Measurements from ENCODE around the gene C11orf98. TPM values are rescaled to one million over a fixed set of nuclear protein-coding genes. Genes with fewer than 3 reads are reported as not detected.

C11orf98 gene
- total RNA-seq, 4 donors from 2014 or later, result 12.5 to 53.7 (median 37.7) TPM

GRCh38 chr11:62671608-62672389 lies 6.8 kb upstream of the C11orf98 start, which contains the start of the genes LBHD1 and UQCC3:
LBHD1 (minus strand) TSS chr11:62672267; CDS start chr11:62670031, 2,236 bp downstream.
UQCC3 (plus strand) TSS chr11:62671673; CDS start chr11:62671746, 73 bp downstream.
- Histone ChIP-seq H3K4me1 (peaks cover 21 to 54% (median 41%) of the 10 kb centered on the region in 4 donors), H3K27ac (peak within 1 kb of the TSS; percentile 92 to 93 (median 93)), H3K4me3 (peak within 1 kb of the TSS; percentile 51 to 79 (median 62)), H3K27me3 (no peaks in the 10 kb centered on the region), H3K9me3 (no peaks in the 10 kb centered on the region), H3K36me3 (peaks cover 0 to 10% (median 1%) of the 10 kb centered on the region in 4 donors)
- TF ChIP-seq POLR2AphosphoS5 (IDR thresholded peaks at IDR 0.05) (peak; percentile 76 to 83 (median 77)), CTCF (IDR thresholded peaks at IDR 0.05) (no peak), POLR2A (IDR thresholded peaks at IDR 0.05) (peak; percentile 82), EP300 (IDR thresholded peaks at IDR 0.05; ENCODE audit: low read depth) (no peak)
- intact Hi-C loops (cut with DNase I; ENCODE audit: low total_unique reads), result no loop called here
- in situ Hi-C loops (cut with MboI; ENCODE audit: low pct_ligation_motif_present in 1 of 4, low pct_unique_long_range_greater_than_20kb in 1 of 4, low sequenced_read_pairs in 3 of 4), result no loop called here
- WGBS, 2 donors (ENCODE audit: low coverage in 1 of 2), result 1% methylated on average over 53 of the region's 59 CpGs; no CpG with 5 or more reads in 1 of the 2 donors
- peak; percentile 83 for DNase-seq

DNA sequence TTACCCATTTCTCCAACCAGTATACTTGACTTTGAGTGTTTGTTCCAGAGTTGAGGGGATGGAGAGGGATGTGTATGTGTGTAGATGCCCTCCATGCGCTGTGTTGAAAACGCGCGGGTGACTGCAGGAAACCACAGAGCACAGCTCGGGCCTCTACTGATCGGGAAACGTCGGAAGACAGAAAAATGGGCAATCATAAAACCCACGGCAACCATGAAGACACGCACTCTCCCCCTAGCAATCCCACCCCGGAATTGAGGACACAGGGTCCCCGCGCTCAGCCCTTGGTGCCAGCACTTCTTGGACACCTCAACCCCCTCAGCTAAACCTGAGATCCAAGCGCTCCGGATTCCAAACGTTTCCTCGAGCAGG lies 6.2 kb upstream of the C11orf98 start:
- 0% methylated on average over 9 to 17 of the region's 17 CpGs for WGBS, 2 donors (ENCODE audit: low coverage in 1 of 2)
- peaks cover 26 to 60% (median 47%) of the 10 kb centered on the region in 4 donors for H3K4me1 ChIP-seq
- no peaks in the 10 kb centered on the region for H3K27me3 ChIP-seq
- TF ChIP-seq POLR2AphosphoS5 (IDR thresholded peaks at IDR 0.05) (no peak), EP300 (IDR thresholded peaks at IDR 0.05; ENCODE audit: low read depth) (no peak), CTCF (IDR thresholded peaks at IDR 0.05) (no peak), POLR2A (IDR thresholded peaks at IDR 0.05) (no peak)
- H3K4me3 ChIP-seq, result peak overlapping the region; percentile 51 to 79 (median 62)
- intact Hi-C loops (cut with DNase I; ENCODE audit: low total_unique reads), result no loop called here
- no peak for DNase-seq
- in situ Hi-C loops (cut with MboI; ENCODE audit: low pct_ligation_motif_present in 1 of 4, low pct_unique_long_range_greater_than_20kb in 1 of 4, low sequenced_read_pairs in 3 of 4), result no loop called here
- H3K36me3 ChIP-seq, result peaks cover 0 to 10% (median 0%) of the 10 kb centered on the region in 4 donors
- H3K27ac ChIP-seq, result peak overlapping the region; percentile 92 to 93 (median 93)
- no peaks in the 10 kb centered on the region for H3K9me3 ChIP-seq

DNA sequence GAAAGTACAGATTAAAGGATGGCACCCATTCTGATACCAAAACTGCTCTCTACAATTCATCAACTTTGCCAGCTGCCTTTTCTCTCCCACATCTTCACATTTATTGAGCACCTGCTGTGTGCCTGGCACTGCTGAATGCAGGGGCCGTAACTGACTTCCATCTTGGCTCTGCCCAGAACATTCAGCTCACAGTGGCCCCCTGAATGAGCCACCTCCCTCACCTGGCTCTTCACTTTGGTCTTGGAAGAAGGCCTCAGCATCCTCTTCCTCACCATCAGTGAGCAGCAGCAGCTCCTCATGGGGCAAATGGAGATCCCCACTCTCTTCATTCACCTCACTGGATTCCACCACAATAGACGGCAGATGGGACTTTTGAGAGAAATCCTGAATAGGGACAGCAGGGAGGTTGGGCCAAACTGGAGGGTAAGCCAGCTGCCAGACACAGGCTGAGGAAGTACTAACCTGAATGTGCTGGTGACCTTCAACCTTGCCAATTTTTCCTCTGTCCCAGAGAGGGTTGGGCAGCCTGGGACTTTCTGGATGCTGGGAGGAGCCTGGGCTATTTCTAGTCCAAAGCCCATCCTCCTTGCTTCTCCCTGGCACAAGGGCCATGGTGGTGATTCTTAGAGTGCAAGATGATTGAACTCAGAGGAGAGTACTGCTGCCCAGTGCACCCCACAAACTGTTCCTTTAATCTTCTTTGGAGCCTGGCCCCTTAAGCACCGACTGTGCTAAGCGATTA lies 4.6 kb upstream of the C11orf98 start:
- Histone ChIP-seq H3K4me1 (peaks cover 30 to 64% (median 51%) of the 10 kb centered on the region in 4 donors), H3K27me3 (no peaks in the 10 kb centered on the region), H3K36me3 (no peaks in the 10 kb centered on the region), H3K9me3 (no peaks in the 10 kb centered on the region), H3K27ac (peak overlapping the region; percentile 92 to 93 (median 93)), H3K4me3 (no peak overlapping the region)
- 67 to 78% methylated on average over 2 to 4 of the region's 4 CpGs for whole genome bisulfite sequencing, 2 donors (ENCODE audit: low coverage in 1 of 2)
- intact Hi-C loops (cut with DNase I; ENCODE audit: low total_unique reads), result no loop called here
- DNase-seq, result peak; percentile 57
- no peak for TF ChIP-seq POLR2A (IDR thresholded peaks at IDR 0.05)
- TF ChIP-seq EP300 (IDR thresholded peaks at IDR 0.05; ENCODE audit: low read depth), result no peak
- TF ChIP-seq CTCF (IDR thresholded peaks at IDR 0.05), result no peak
- TF ChIP-seq POLR2AphosphoS5 (IDR thresholded peaks at IDR 0.05), result no peak
- in situ Hi-C loops (cut with MboI; ENCODE audit: low pct_ligation_motif_present in 1 of 4, low pct_unique_long_range_greater_than_20kb in 1 of 4, low sequenced_read_pairs in 3 of 4), result no loop called here

- in situ Hi-C loops (cut with MboI; ENCODE audit: low pct_ligation_motif_present in 1 of 4, low pct_unique_long_range_greater_than_20kb in 1 of 4, low sequenced_read_pairs in 3 of 4), result no loop called here
- 50 to 66% methylated on average over 1 to 2 of the region's 2 CpGs for WGBS, 2 donors (ENCODE audit: low coverage in 1 of 2)
- peaks cover 21 to 61% (median 48%) of the 10 kb centered on the region in 4 donors for H3K4me1 ChIP-seq
These were observed 2.5 kb upstream of the C11orf98 start for GRCh38 chr11:62667460-62667859.

More at GRCh38 chr11:62667460-62667859, 2.5 kb upstream of the C11orf98 start:
- TF ChIP-seq EP300 (IDR thresholded peaks at IDR 0.05; ENCODE audit: low read depth) (no peak), CTCF (IDR thresholded peaks at IDR 0.05) (no peak), POLR2AphosphoS5 (IDR thresholded peaks at IDR 0.05) (no peak), POLR2A (IDR thresholded peaks at IDR 0.05) (no peak)
- intact Hi-C loops (cut with DNase I; ENCODE audit: low total_unique reads), result no loop called here
- peaks cover 0 to 6% (median 0%) of the 10 kb centered on the region in 4 donors for H3K36me3 ChIP-seq
- DNase-seq, result no peak
- H3K9me3 ChIP-seq, result no peaks in the 10 kb centered on the region
- H3K27me3 ChIP-seq, result no peaks in the 10 kb centered on the region
- H3K27ac ChIP-seq, result peak overlapping the region in 2 of 4 donors; percentile 5 to 9
- no peak overlapping the region for H3K4me3 ChIP-seq

Measured in transverse colon (tissue), 4 donors.